ENCODE measurements around the gene TMIGD1.

GRCh38 chr17:30345089-30345433 is 11.2 kb upstream of the TMIGD1 start:
- no peak for TF ChIP-seq CTCF (IDR thresholded peaks at IDR 0.05)
- no peak for TF ChIP-seq EZH2phosphoT487 (IDR thresholded peaks at IDR 0.05)

All from neural progenitor cell (in vitro differentiated cells).